Measurements from ENCODE around the gene C2CD2. TPM values are rescaled to one million over a fixed set of nuclear protein-coding genes. Genes with fewer than 3 reads are reported as not detected.

C2CD2 gene
- total and polyA plus RNA-seq, 2 of the 8 experiments (the other 6 are each of a cell fraction or from before 2014, with no cell fraction given) = 10.4 to 13.0 TPM

- no peaks in the 10 kb centered on the region; the same call in 1 of the 2 replicates for H3K79me1 ChIP-seq (ENCODE audit: low read depth, low read length)
- H3K36me3 ChIP-seq (ENCODE audit: control insufficient read depth in 2 of 4, insufficient read depth in 4 of 4, low read length in 3 of 4) = peaks cover 3 to 7% (median 4%) of the 10 kb centered on the region in 4 experiments; a peak in 5 of 8 replicates
- TF ChIP-seq YY1 (IDR thresholded peaks at IDR 0.05; ENCODE audit: low read depth, low read length) = no peak
- TF ChIP-seq ATF3 (IDR thresholded peaks at IDR 0.05; ENCODE audit: insufficient read depth, low read depth, low read length) = no peak
- no peak for TF ChIP-seq SUZ12 (IDR thresholded peaks at IDR 0.05; ENCODE audit: low read length)
- TF ChIP-seq SRF (IDR thresholded peaks at IDR 0.05; ENCODE audit: low read depth, low read length) = no peak
- no peak for TF ChIP-seq HDAC6 (IDR thresholded peaks at IDR 0.05; ENCODE audit: low read depth, low read length)
- H3K23me2 ChIP-seq (ENCODE audit: low read depth, low read length) = no peaks in the 10 kb centered on the region
- ChIA-PET POLR2A (ENCODE audit: partially characterized antibody) (no interaction called here), CTCF (ENCODE audit: partially characterized antibody) (interaction anchor here (0.7 to 3.5 kb wide), 5 partner anchors 8 to 265 kb away, joined by 3 to 11 read pairs (median 3); no protein-coding TSS in a partner anchor)
- H3K27ac ChIP-seq (ENCODE audit: low read depth, low read length) = no peak overlapping the region
- H4K5ac ChIP-seq (ENCODE audit: insufficient read length, low read depth, low read length) = no peak overlapping the region
- no peak overlapping the region for H2BK5ac ChIP-seq (ENCODE audit: low read depth, low read length)
- no peak overlapping the region for H3K18ac ChIP-seq (ENCODE audit: extremely low read depth, low read length)
- H3K14ac ChIP-seq (ENCODE audit: insufficient read length) = no peak overlapping the region
- H2AFZ ChIP-seq (ENCODE audit: low read length) = no peak overlapping the region
- H3K9ac ChIP-seq (replicated peaks in 1 of 4; ENCODE audit: extremely low read depth in 1 of 4, low read depth in 3 of 4, low read length in 3 of 4) = no peak overlapping the region
- H3K27me3 ChIP-seq (replicated peaks in 1 of 4; ENCODE audit: control insufficient read depth in 3 of 4, extremely low read depth in 1 of 4, insufficient read depth in 3 of 4, low read length in 3 of 4) = no peaks in the 10 kb centered on the region
- no peak overlapping the region for H3K4me2 ChIP-seq (ENCODE audit: insufficient read depth in 1 of 2, low read depth in 2 of 2, low read length in 2 of 2)
- H3K4me3 ChIP-seq (ENCODE audit: extremely low read depth in 1 of 4, insufficient read depth in 2 of 4, low read depth in 3 of 4, low read length in 4 of 4) = no peak overlapping the region
- H3K4me1 ChIP-seq (replicated peaks in 1 of 4; ENCODE audit: control insufficient read depth in 3 of 4, insufficient read depth in 4 of 4, low read length in 3 of 4) = peaks cover 0 to 2% (median 0%) of the 10 kb centered on the region in 4 experiments; a peak in 1 of 7 replicates
- no peak overlapping the region for H4K91ac ChIP-seq (replicated peaks; ENCODE audit: insufficient read length, low read length)
- no peak overlapping the region for H3K23ac ChIP-seq (ENCODE audit: insufficient read length)
- DNase-seq (ENCODE audit: low read depth in 1 of 2, low spot score in 2 of 2) = no peak
- FAIRE-seq = no peak
- H2AK5ac ChIP-seq (ENCODE audit: low read depth, low read length) = no peak overlapping the region
- H3K56ac ChIP-seq (replicated peaks; ENCODE audit: insufficient read length, low read depth, low read length) = no peak overlapping the region
- H2BK12ac ChIP-seq (ENCODE audit: low read depth, low read length) = no peak overlapping the region
- no peak overlapping the region for H2BK15ac ChIP-seq (ENCODE audit: low read length)
- H3K79me2 ChIP-seq (ENCODE audit: control insufficient read depth in 1 of 2, insufficient read depth in 2 of 2, low read length in 2 of 2) = no peaks in the 10 kb centered on the region
- no peak overlapping the region for H2BK120ac ChIP-seq (replicated peaks; ENCODE audit: low read depth, low read length)
- H3K4ac ChIP-seq (replicated peaks; ENCODE audit: insufficient read length, low read depth, low read length) = no peak overlapping the region
- WGBS, 2 experiments (ENCODE audit: extremely low coverage in 1 of 2, insufficient coverage in 1 of 2, insufficient read length in 1 of 2, insufficient replicate concordance in 2 of 2, low coverage in 1 of 2, low lambda C conversion rate in 2 of 2, missing lambda C conversion rate in 1 of 2) = 89% methylated on average over 9 of the region's 9 CpGs; no CpG with 5 or more reads in 1 of the 2 experiments
- no peak overlapping the region for H4K8ac ChIP-seq (ENCODE audit: extremely low read depth, insufficient read depth, low read length)
- H3K9me3 ChIP-seq (ENCODE audit: insufficient read depth in 2 of 2, low read depth in 1 of 2, low read length in 1 of 2) = no peaks in the 10 kb centered on the region
- H2BK20ac ChIP-seq (ENCODE audit: low read length) = no peak overlapping the region
- H4K20me1 ChIP-seq (replicated peaks in 1 of 2; ENCODE audit: control insufficient read depth in 1 of 2, insufficient read depth in 2 of 2, low read length in 2 of 2) = peaks cover 0 to 3% of the 10 kb centered on the region in 2 experiments
Observed at GRCh38 chr21:41852929-41853320, 100.9 kb downstream of the C2CD2 start.
